Stimulated activated CD8-positive, alpha-beta memory T cell treated with anti-CD3 and anti-CD28 coated beads, Interleukin-4, amount 100 ng/mL, for 48 hours (primary cell): Measurements from ENCODE around the gene UPF3A.
"Not testable (repeated sequence)": the region's sequence is repeated elsewhere in the genome, so short reads cannot be mapped to it uniquely, and the experiment has no call there.

Experiments used
- DNase-seq: peaks from one replicate; pipeline ENCODE4 v3.0.0-alpha.2; 2020

Gene UPF3A

GRCh38 chr13:114304346-114305034 lies 23.1 kb downstream of the UPF3A start:
- DNase-seq: no peak

- no peak for DNase-seq
Observed at GRCh38 chr13:114309086-114309485, 27.7 kb downstream of the UPF3A start.

- no peak for DNase-seq
Observed at GRCh38 chr13:114309806-114310410, 28.5 kb downstream of the UPF3A start.

GRCh38 chr13:114310956-114311355 lies 29.6 kb downstream of the UPF3A start:
- DNase-seq: no peak

GRCh38 chr13:114311387-114311786 lies 30.0 kb downstream of the UPF3A start:
- DNase-seq: no peak

GRCh38 chr13:114311908-114312307 lies 30.5 kb downstream of the UPF3A start:
- no peak for DNase-seq

- DNase-seq: peak; percentile 68
Observed at GRCh38 chr13:114313061-114313860, 31.9 kb downstream of the UPF3A start.

DNA sequence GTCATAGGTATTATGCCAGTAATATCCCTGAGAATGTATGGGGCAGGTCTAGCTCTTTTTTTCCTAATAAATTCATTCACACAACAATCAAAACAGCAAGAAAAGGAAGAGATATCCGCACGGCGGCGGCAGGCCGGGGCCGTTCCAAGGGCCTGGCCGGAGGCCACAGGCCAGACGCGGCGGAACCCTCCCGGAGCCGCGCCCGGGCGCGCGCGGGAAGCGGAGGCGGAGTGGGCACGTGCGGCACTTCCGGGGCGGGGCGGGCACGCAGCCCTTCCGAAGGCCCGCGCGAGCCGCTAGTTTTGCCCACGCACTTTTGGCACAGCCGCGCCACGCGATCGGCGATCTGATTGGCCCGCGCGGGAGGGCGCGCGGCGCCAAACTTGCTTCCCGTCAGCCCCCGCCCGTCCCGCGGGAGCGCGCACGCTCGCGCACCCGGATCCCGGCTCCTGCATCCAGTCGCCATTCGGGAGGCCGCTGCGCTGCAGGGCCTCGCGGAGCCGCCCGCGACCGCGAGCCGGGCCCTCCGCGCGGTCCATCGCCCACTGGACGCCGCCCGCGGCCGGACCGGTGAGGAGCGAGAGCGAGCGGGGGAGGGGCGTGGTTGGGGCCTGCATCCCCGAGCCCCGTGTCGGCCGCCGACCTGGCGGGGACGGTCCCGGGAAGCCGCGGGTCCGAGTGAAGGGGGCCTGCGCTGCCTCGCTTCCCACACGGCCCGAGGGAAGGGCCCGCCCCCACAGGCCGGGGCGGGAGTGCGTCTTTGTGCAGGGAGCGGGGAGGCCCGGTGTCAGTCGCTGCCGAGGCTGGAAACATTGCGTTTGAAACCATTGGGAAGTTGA lies 32.9 kb downstream of the UPF3A start, which contains the start of gene CHAMP1:
TSS of gene CHAMP1 (plus strand) at position 430 of the 839 bp plus-strand sequence. CDS start 9,340 bp downstream, outside the sequence.
- peak; percentile 96 for DNase-seq

DNA sequence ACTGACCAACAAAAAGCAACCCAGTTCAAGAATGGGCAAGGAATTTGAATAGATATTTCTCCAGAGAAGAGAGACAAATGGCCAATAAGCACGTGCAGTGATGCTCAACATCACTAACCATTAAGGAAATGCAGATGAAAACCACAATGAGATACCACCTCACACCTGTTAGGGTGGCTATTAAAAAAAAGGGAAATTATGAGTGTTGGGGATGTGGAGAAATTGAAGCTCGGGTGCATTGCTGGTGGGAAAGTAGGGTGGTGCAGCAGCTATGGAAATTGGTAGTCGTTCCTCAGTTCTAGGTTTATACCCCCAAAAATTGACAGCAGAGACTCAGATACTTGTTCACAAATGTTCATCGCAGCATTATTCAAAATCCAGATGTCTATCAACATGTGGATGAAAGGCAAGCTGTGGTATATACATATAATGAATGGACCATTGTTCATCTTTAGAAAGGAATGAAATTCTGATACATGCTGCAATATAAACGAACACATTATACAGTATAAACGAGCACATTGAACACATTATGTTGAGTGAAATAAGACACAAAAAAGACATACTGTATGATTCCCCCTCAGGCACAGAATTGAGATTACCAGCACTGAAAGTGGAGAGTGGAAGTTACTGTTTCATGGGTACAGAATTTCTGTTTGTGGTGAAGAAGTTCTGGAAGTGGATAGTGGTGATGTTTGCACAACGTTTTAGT lies 33.8 kb downstream of the UPF3A start:
- DNase-seq: no peak

DNA sequence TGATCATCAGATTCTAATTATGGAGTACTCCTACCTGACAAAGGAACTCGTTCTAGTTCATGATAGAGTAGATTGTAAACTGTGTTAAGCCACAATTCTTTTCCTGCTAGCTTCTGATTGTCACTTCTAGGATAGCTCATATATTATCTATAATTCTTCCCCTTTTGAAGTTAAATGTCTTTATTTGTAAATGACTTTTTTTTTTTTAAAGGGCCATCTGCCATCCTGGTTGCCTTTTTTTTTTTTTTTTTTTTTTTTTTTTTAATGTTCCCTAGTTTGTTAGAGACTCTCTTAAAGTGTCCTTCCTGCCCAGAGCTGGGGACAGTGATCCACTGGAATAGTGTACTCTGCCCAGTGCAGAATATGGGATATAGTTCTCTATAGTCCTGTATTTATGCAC lies 37.2 kb downstream of the UPF3A start:
- DNase-seq: no peak

GRCh38 chr13:114319441-114319913 lies 38.1 kb downstream of the UPF3A start:
- DNase-seq: no peak

DNA sequence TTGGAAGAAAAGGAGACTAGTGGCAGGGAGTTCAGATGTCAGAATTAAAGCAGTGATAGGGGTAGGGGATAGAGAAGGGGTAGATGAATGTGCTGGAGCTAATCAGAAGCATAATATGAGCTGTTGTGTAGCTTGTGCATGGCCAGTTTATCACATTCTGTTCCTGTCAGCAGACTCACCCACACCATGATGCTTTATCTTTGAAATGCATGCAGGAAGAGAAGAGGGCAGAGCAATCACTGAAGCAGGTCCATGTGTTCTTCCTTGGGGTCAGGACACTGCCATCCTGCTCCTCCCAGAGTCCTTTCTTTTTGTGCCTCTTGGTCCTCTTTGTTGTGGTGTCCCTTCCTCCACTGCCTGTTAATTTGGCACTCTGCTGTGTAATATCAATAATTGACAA lies 38.7 kb downstream of the UPF3A start:
- DNase-seq: no peak

DNA sequence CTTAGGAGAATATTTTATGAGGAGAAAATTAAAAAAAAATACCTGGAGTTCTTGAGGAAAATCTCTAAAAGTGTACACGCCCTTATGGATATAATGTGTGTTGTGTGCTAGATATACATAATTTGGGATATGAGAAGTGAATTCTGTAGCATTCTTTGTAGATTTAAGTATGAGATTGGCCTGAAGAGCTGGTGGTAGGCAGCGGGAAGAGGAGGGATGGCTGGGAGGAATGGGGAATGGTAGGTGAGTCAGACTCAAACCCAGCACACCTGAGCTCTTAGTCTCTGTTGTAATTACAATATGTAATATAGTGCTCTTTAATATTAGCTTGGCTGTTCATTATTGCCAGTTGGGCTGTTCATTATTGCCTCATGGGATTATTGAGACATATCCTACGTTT lies 39.9 kb downstream of the UPF3A start:
- no peak for DNase-seq

- DNase-seq: no peak
Observed at GRCh38 chr13:114323349-114323748, 41.9 kb downstream of the UPF3A start.

DNA sequence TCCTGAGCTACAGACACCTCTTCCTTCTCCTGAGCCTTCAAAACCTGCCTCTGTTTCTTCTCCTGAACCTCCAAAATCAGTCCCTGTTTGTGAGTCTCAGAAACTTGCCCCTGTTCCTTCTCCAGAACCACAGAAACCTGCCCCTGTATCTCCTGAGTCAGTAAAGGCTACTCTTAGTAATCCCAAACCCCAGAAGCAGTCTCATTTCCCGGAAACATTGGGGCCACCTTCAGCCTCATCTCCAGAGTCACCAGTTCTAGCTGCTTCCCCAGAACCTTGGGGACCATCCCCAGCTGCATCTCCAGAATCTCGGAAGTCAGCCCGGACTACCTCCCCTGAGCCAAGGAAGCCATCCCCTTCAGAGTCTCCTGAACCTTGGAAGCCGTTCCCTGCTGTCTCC lies 42.9 kb downstream of the UPF3A start:
- no peak for DNase-seq

GRCh38 chr13:114325729-114326128 lies 44.3 kb downstream of the UPF3A start:
- no peak for DNase-seq

DNA sequence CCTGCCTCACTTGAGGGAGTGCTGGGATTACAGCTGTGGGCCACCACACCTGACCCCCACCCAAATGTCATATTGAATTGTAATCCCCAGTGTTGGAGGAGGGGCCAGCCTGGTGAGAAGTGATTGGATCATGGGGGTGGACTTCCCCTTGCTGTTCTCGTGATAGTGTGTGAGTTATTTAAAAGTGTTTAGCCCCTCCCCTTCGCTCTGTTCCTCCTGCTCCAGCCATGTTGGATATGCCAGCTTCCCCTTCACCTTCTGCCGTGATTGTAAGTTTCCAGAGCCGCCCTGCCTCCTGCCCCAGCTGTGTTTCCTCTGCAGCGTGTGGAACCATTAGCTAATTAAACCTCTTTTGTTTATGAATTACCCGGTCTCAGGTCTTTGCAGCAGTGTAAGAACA lies 46.6 kb downstream of the UPF3A start:
- DNase-seq: no peak

DNA sequence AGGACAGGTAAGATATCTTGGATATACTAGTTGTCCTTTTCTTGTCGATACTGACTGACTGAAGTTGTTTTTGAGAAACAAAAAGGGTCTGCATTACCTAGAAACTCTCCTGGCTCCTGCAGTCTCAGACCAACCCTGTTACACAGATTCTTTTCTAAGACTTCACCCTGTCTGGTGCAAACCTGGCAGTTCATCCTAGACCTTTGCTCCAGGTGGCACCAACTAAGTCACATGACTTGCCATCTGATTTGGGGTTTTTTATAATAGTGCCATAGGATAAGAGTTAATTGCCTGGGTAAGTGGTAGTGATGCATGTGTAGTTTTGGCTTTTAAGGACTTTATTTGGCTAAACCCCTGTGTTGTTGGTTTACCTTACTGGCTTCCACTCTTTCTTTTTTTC lies 47.2 kb downstream of the UPF3A start:
- DNase-seq: no peak

- DNase-seq: no peak
Observed at GRCh38 chr13:114330086-114330485, 48.7 kb downstream of the UPF3A start.

DNA sequence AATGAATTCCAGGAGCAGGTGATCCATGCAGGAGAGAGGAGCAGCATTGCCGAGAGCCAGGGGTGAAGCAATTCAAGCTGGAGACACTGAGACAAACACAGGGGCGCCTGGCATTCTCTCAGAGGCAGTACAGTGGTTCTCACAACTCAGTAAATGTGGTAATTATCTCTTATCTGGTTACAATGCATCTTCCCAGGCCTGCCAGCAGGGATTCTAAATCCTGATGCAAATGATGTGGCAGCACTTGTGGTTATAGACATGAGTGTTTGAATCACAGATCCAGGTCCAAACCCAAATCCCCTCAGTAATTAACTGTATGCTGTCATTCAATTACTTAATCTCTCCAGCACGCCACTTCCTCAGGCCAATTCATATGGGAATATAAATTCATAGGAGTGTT lies 52.5 kb downstream of the UPF3A start:
- not testable (repeated sequence) for DNase-seq

- DNase-seq: no peak
Observed at GRCh38 chr13:114334305-114335053, 53.1 kb downstream of the UPF3A start.
